ENCODE results near the gene ADGRB3. TPM values are rescaled to one million over a fixed set of nuclear protein-coding genes. Genes with fewer than 3 reads are reported as not detected.

ADGRB3 gene
- total and polyA plus RNA-seq, 7 donors = 0.60 to 11.5 (median 9.7) TPM; not detected in 1

DNA sequence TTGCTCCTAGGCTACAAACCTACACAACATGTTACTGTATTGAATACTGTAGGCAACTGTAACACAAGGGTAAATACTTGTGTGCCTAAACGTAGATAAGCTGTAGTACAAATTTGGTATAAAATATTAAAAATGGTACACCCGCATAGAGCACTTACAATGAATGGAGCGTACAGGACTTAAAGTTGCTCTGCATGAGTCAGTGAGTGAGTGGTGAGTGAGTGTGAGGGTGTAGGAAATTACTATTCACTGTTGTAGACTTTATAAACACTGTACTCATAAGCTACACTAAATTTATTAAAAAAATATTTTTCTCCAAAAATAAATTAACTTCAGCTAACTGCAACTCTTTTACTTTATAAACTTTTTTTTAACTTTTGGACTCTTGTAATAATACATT, 391.6 kb downstream of the ADGRB3 start:
- Histone ChIP-seq H3K9me3 (no peaks in the 10 kb centered on the region), H3K27me3 (no peaks in the 10 kb centered on the region), H3K4me3 (no peak overlapping the region), H3K36me3 (no peaks in the 10 kb centered on the region), H3K27ac (no peak overlapping the region), H3K4me1 (no peaks in the 10 kb centered on the region)
- 57 to 80% methylated on average over 3 of the region's 3 CpGs for WGBS, 2 donors
- no peak for DNase-seq
- TF ChIP-seq POLR2A (IDR thresholded peaks at IDR 0.05) = no peak
- no peak for TF ChIP-seq POLR2AphosphoS5 (IDR thresholded peaks at IDR 0.05)
- TF ChIP-seq, protein P1, sequence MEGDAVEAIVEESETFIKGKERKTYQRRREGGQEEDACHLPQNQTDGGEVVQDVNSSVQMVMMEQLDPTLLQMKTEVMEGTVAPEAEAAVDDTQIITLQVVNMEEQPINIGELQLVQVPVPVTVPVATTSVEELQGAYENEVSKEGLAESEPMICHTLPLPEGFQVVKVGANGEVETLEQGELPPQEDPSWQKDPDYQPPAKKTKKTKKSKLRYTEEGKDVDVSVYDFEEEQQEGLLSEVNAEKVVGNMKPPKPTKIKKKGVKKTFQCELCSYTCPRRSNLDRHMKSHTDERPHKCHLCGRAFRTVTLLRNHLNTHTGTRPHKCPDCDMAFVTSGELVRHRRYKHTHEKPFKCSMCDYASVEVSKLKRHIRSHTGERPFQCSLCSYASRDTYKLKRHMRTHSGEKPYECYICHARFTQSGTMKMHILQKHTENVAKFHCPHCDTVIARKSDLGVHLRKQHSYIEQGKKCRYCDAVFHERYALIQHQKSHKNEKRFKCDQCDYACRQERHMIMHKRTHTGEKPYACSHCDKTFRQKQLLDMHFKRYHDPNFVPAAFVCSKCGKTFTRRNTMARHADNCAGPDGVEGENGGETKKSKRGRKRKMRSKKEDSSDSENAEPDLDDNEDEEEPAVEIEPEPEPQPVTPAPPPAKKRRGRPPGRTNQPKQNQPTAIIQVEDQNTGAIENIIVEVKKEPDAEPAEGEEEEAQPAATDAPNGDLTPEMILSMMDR (IDR thresholded peaks at IDR 0.05) = no peak
- TF ChIP-seq EP300 (IDR thresholded peaks at IDR 0.05) = no peak
- intact Hi-C loops (cut with DNase I) = no loop called here

DNA sequence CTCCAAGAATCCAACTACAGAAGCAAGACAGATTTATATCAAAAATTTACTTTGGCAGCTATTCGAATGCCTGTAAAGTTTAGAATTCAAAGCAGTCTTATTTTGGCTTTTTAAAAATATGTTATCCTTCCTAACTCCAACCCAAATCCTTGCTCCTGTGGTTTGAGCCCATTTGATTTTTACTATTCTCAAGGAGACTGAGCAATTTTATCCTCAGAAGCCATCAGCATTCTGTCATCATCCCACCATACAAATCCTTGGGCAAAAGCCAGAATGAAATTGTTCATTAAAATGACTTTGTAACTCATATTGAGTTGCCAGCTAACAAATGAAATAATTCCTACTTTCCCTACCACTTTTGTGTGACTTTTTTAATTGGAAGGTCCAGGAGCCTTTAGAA, 392.8 kb downstream of the ADGRB3 start:
- no peak for DNase-seq
- Histone ChIP-seq H3K9me3 (no peaks in the 10 kb centered on the region), H3K27me3 (no peaks in the 10 kb centered on the region), H3K4me1 (no peaks in the 10 kb centered on the region), H3K36me3 (no peaks in the 10 kb centered on the region), H3K4me3 (no peak overlapping the region), H3K27ac (no peak overlapping the region)
- TF ChIP-seq, protein P1 (IDR thresholded peaks at IDR 0.05) = no peak
- TF ChIP-seq EP300 (IDR thresholded peaks at IDR 0.05) = no peak
- no peak for TF ChIP-seq POLR2A (IDR thresholded peaks at IDR 0.05)
- no peak for TF ChIP-seq POLR2AphosphoS5 (IDR thresholded peaks at IDR 0.05)
- WGBS, 2 donors = 82 to 89% methylated on average over 1 of the region's 1 CpG
- intact Hi-C loops (cut with DNase I) = no loop called here

GRCh38 chr6:69038841-69039240, 403.8 kb downstream of the ADGRB3 start:
- intact Hi-C loops (cut with DNase I) = no loop called here
- TF ChIP-seq POLR2A (IDR thresholded peaks at IDR 0.05) (no peak), EP300 (IDR thresholded peaks at IDR 0.05) (no peak), POLR2AphosphoS5 (IDR thresholded peaks at IDR 0.05) (no peak)
- TF ChIP-seq, protein P1 (IDR thresholded peaks at IDR 0.05) = no peak
- H3K9me3 ChIP-seq = no peaks in the 10 kb centered on the region
- H3K27me3 ChIP-seq = no peaks in the 10 kb centered on the region
- no peak overlapping the region for H3K4me3 ChIP-seq
- no peak overlapping the region for H3K27ac ChIP-seq
- no peaks in the 10 kb centered on the region for H3K4me1 ChIP-seq
- DNase-seq = no peak
- H3K36me3 ChIP-seq = no peaks in the 10 kb centered on the region

- Histone ChIP-seq H3K27me3 (no peaks in the 10 kb centered on the region), H3K4me3 (no peak overlapping the region), H3K36me3 (no peaks in the 10 kb centered on the region), H3K4me1 (no peaks in the 10 kb centered on the region), H3K27ac (no peak overlapping the region), H3K9me3 (no peaks in the 10 kb centered on the region)
- DNase-seq = no peak
- intact Hi-C loops (cut with DNase I) = no loop called here
- TF ChIP-seq, protein P1 (IDR thresholded peaks at IDR 0.05) = no peak
- TF ChIP-seq EP300 (IDR thresholded peaks at IDR 0.05) (no peak), POLR2A (IDR thresholded peaks at IDR 0.05) (no peak), POLR2AphosphoS5 (IDR thresholded peaks at IDR 0.05) (no peak)
- WGBS, 2 donors = 62 to 77% methylated on average over 3 of the region's 3 CpGs
Measured at GRCh38 chr6:69042297-69042696, 407.2 kb downstream of the ADGRB3 start.

DNA sequence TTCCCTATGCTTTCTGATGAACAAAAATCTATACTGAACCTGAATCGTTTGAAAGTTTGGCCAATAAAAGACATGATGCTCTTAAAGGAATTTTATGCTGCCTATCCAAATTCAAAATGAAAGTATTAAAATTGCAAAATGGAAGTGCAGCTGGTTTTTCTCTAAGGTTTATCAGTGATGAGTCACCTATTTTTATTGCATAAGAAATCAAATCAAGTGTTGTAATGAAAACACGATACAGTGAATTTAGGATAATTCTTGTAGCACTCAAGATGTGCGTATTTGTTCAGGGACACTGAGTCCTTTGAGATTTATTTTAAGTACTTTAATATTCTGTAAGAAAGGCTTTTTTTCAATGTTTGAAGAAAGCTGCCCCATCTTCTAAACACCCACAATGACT, 409.5 kb downstream of the ADGRB3 start:
- intact Hi-C loops (cut with DNase I) = no loop called here
- Histone ChIP-seq H3K27me3 (no peaks in the 10 kb centered on the region), H3K27ac (no peak overlapping the region), H3K9me3 (no peaks in the 10 kb centered on the region), H3K4me1 (no peaks in the 10 kb centered on the region), H3K4me3 (no peak overlapping the region), H3K36me3 (no peaks in the 10 kb centered on the region)
- TF ChIP-seq EP300 (IDR thresholded peaks at IDR 0.05) = no peak
- TF ChIP-seq POLR2AphosphoS5 (IDR thresholded peaks at IDR 0.05) = peak in 3 of 4 donors; percentile 25 to 59 (median 45)
- no peak for DNase-seq
- 19 to 73% methylated on average over 3 of the region's 3 CpGs for whole genome bisulfite sequencing, 2 donors

Data from sigmoid colon (tissue), 7 donors.